Endothelial cell of umbilical vein (primary cell): ENCODE results near the gene CCNB1. TPM values are rescaled to one million over a fixed set of nuclear protein-coding genes. Genes with fewer than 3 reads are reported as not detected.

Experiments used
- BruUV-seq: library from RNA; stranded (reverse); fragments of 400-500 nt; replicated peaks from 2 replicates; lab custom pipeline; 2021; lab: Mats Ljungman, UMichigan
- CTCF ChIA-PET: fragments of 300-600, 350-600 bp; sonication (Branson Sonifier 250); formaldehyde crosslinking; loops from one replicate; lab custom pipeline; 2021; ENCODE audit warnings: antibody characterized with exemption, inconsistent platforms; lab: Charles Lee
- POLR2A ChIA-PET: fragments of 300-600, 350-600 bp; sonication (Branson Sonifier 250); formaldehyde crosslinking; loops from one replicate; lab custom pipeline; 2021; ENCODE audit warnings: antibody characterized with exemption, inconsistent platforms; lab: Charles Lee
- DNase-seq: peaks from one replicate; pipeline ENCODE4 v3.0.0-alpha.2; 2011; ENCODE audit warnings: low read depth, low spot score
- FAIRE-seq: peaks from 2 replicates; lab custom pipeline; 2011; peaks lifted over from hg19 to GRCh38; lab: Jason Lieb, UNC
- H2AFZ ChIP-seq: 2 replicates; pipeline ENCODE4 v1.6.0; 2012; ENCODE audit warnings: low read depth, low read length, control low read depth, inconsistent platforms
- H3K27ac ChIP-seq: 2 replicates; pipeline ENCODE4 v1.5.1; 2011; ENCODE audit warnings: low read depth, mild to moderate bottlenecking, control low read depth, low read length, moderate library complexity; ENCODE audit not compliant: insufficient read depth
- H3K27me3 ChIP-seq, 2 experiments: 2 replicates each; pipeline versions ENCODE4 v1.6.0 to v1.6.1; 2011; ENCODE audit warnings: low read length in 2 of 2, mixed read lengths in 1 of 2; ENCODE audit not compliant: control insufficient read depth in 2 of 2, insufficient read depth in 2 of 2
- H3K36me3 ChIP-seq, 2 experiments: 2 replicates in 1 of 2; 3 replicates in 1 of 2; pipeline ENCODE4 v1.5.1; 2011; ENCODE audit warnings: low read length in 2 of 2, mild to moderate bottlenecking in 1 of 2, moderate library complexity in 1 of 2; ENCODE audit not compliant: control insufficient read depth in 2 of 2, insufficient read depth in 2 of 2; ENCODE audit errors: extremely low read depth in 1 of 2
- H3K4me1 ChIP-seq: 3 replicates; pipeline ENCODE4 v1.5.1; 2011; ENCODE audit warnings: mild to moderate bottlenecking, low read length; ENCODE audit not compliant: control insufficient read depth, insufficient read depth; ENCODE audit errors: extremely low read depth
- H3K4me2 ChIP-seq: 2 replicates; pipeline ENCODE4 v1.6.1; 2011; ENCODE audit warnings: low read length, control low read depth, mixed read lengths; ENCODE audit not compliant: insufficient read depth
- H3K4me3 ChIP-seq, 3 experiments: fragments of 200-600 bp in 1 of 3; sonication (generic), shearing (Covaris generic) in 1 of 3; replicated peaks in 1 of 3; 2 replicates each; pipeline ENCODE4 v1.5.1; 2011 to 2016; ENCODE audit warnings: control low read depth in 3 of 3, low read length in 3 of 3, mild to moderate bottlenecking in 2 of 3, inconsistent platforms in 1 of 3, low read depth in 1 of 3, moderate library complexity in 1 of 3; ENCODE audit not compliant: insufficient read depth in 1 of 3
- H3K79me2 ChIP-seq: 2 replicates; pipeline ENCODE4 v1.6.0; 2012; ENCODE audit warnings: low read length, inconsistent platforms; ENCODE audit not compliant: control insufficient read depth, insufficient read depth
- H3K9ac ChIP-seq: replicated peaks from 2 replicates; pipeline ENCODE3; 2011; ENCODE audit warnings: low read length, control low read depth; ENCODE audit not compliant: insufficient read depth; ENCODE audit errors: extremely low read depth
- H3K9me1 ChIP-seq: replicated peaks from 3 replicates; pipeline ENCODE4 v1.6.0; 2011; ENCODE audit warnings: mild to moderate bottlenecking, low read length; ENCODE audit not compliant: control insufficient read depth, insufficient read depth; ENCODE audit errors: extremely low read depth
- H3K9me3 ChIP-seq: replicated peaks from 2 replicates; pipeline ENCODE4 v1.5.1; 2012; ENCODE audit warnings: low read length, inconsistent platforms; ENCODE audit not compliant: control insufficient read depth, insufficient read depth
- H4K20me1 ChIP-seq: replicated peaks from 2 replicates; pipeline ENCODE3; 2011; ENCODE audit warnings: mild to moderate bottlenecking, low read length; ENCODE audit not compliant: control insufficient read depth, insufficient read depth; ENCODE audit errors: extremely low read depth
- EZH2 ChIP-seq: IDR thresholded peaks from 2 replicates; pipeline ENCODE4 v1.6.1; 2012; ENCODE audit warnings: borderline replicate concordance, low read depth, mild to moderate bottlenecking, moderate library complexity, low read length, inconsistent platforms; ENCODE audit not compliant: severe bottlenecking
- FOS ChIP-seq: IDR thresholded peaks from 2 replicates; pipeline ENCODE4 v1.6.1; 2011; ENCODE audit warnings: mild to moderate bottlenecking, low read length, moderate library complexity, borderline replicate concordance; ENCODE audit not compliant: insufficient read depth
- GATA2 ChIP-seq: IDR thresholded peaks from 2 replicates; pipeline ENCODE4 v1.7.0; 2011; ENCODE audit warnings: low read depth, mild to moderate bottlenecking, moderate library complexity, mixed read lengths, low read length; ENCODE audit not compliant: insufficient read length, insufficient read depth
- JUN ChIP-seq: IDR thresholded peaks from 2 replicates; pipeline ENCODE4 v1.6.1; 2011; ENCODE audit warnings: borderline replicate concordance, low read depth; ENCODE audit not compliant: insufficient read length, insufficient read depth
- POLR2A ChIP-seq: IDR thresholded peaks from 2 replicates; pipeline ENCODE4 v1.6.1; 2012; ENCODE audit warnings: low read depth, mild to moderate bottlenecking, control low read depth, low read length
- POLR2AphosphoS5 ChIP-seq: IDR thresholded peaks from 2 replicates; pipeline ENCODE4 v1.6.1; 2012; ENCODE audit warnings: low read depth, mild to moderate bottlenecking, control low read depth, low read length, moderate library complexity; ENCODE audit not compliant: insufficient read depth
- dilution Hi-C: fragments of 300-500 bp; cut with MboI; formaldehyde crosslinking; loops from one replicate; pipeline ENCODE4 v1.15.0; 2019; ENCODE audit warnings: low sequenced_read_pairs; ENCODE audit not compliant: extremely low pct_ligation_motif_present
- intact Hi-C: fragments of 100-400 bp; cut with micrococcal nuclease; formaldehyde crosslinking; loops from one replicate; pipeline ENCODE4 v1.10.0; 2022
- polyA plus RNA-seq, 4 experiments: library from polyadenylated mRNA; depleted of rRNA in 3 of 4; stranded (reverse) in 3 of 4; unstranded in 1 of 4; fragments of >200 nt; gene quantifications; 2 replicates each; pipeline versions ENCODE4 v1.2.1 to v1.2.3, GENCODE V29; 2011 to 2012; ENCODE audit warnings: missing spikeins in 1 of 4
- total RNA-seq: library from RNA; stranded (reverse); gene quantifications from 2 replicates; pipeline ENCODE4 v1.2.3, GENCODE V29; 2021

The CCNB1 gene
- total and polyA plus RNA-seq, 2 donors (not counting 3 experiments of a cell fraction or from before 2014, with no cell fraction given), result 72.2 to 211 TPM

DNA sequence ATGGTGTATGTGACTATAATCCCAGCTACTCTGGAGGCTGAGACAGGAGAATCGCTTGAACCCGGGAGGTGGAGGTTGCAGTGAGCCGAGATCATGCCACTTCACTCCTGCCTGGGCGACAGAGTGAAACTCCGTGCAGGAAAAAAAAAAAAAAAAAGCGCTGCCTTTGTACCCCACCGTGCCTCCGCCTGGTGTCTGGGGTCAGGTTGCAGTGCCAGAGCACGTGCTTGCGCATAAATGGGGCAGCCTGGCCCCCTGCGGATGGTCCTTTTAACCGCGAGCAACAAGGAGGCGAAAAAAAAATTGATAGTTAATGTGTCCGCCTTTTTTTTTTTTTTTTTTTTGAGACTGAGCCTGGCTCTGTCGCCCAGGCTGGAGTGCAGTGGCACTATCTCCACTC lies 6.3 kb upstream of the CCNB1 start:
- H3K4me1 ChIP-seq, result no peaks in the 10 kb centered on the region
- no peaks in the 10 kb centered on the region for H3K79me2 ChIP-seq
- no peaks in the 10 kb centered on the region for H3K36me3 ChIP-seq
- CTCF ChIA-PET, result interaction anchor here (1.9 kb wide), 1 partner anchor 174 kb away, joined by 5 read pairs; no protein-coding TSS in a partner anchor
- no peak overlapping the region for H3K27ac ChIP-seq
- no peak overlapping the region for H3K4me3 ChIP-seq
- no peak overlapping the region for H2AFZ ChIP-seq
- no peaks in the 10 kb centered on the region for H3K27me3 ChIP-seq
- H3K4me2 ChIP-seq, result no peak overlapping the region
- POLR2A ChIA-PET, result no interaction called here
- H3K9me3 ChIP-seq, result no peaks in the 10 kb centered on the region
- intact Hi-C loops (loop anchor here (10.0 kb wide), 1 partner anchor 254 kb away; the partner anchor contains the start of gene MARVELD2), dilution Hi-C loops (no loop called here)
- no peak for TF ChIP-seq GATA2
- no peak for TF ChIP-seq POLR2AphosphoS5
- no peak overlapping the region for H3K9ac ChIP-seq
- no peaks in the 10 kb centered on the region for H3K9me1 ChIP-seq
- FAIRE-seq (no peak), DNase-seq (no peak)
- BruUV-seq, result no TSS peak
- H4K20me1 ChIP-seq, result no peaks in the 10 kb centered on the region

- Histone ChIP-seq H3K9me3 (no peaks in the 10 kb centered on the region), H3K9ac (peak overlapping the region; percentile 82), H4K20me1 (no peaks in the 10 kb centered on the region), H3K4me3 (peak overlapping the region; percentile 87 to 97 (median 88)), H3K4me1 (peaks cover 16% of the 10 kb centered on the region), H3K4me2 (peak overlapping the region; percentile 89), H3K79me2 (peaks cover 45% of the 10 kb centered on the region), H2AFZ (peak overlapping the region; percentile 87), H3K9me1 (no peaks in the 10 kb centered on the region), H3K27ac (peak overlapping the region; percentile 42), H3K27me3 (no peaks in the 10 kb centered on the region), H3K36me3 (peaks cover 0 to 2% of the 10 kb centered on the region in 2 experiments)
- TF ChIP-seq EZH2, result no peak
- TF ChIP-seq POLR2A, result no peak
- no peak for TF ChIP-seq GATA2
- no peak for TF ChIP-seq JUN
- no peak for TF ChIP-seq FOS
- intact Hi-C loops, result loop anchor here (1.0 to 10.0 kb wide), 5 partner anchors 22 to 247 kb away; partner anchors contain the start of genes AK6, CCDC125, CDK7 and CENPH
- DNase-seq (peak; percentile 17), FAIRE-seq (no peak)
- BruUV-seq, result no TSS peak
- dilution Hi-C loops, result no loop called here
- ChIA-PET CTCF (interaction anchor here (3.7 kb wide), 1 partner anchor 167 kb away, joined by 14 read pairs; no protein-coding TSS in a partner anchor), POLR2A (no interaction called here)
Measured at GRCh38 chr5:69167493-69167855, 524 bp downstream of the CCNB1 start.
